Suppressor macrophage treated with lipopolysaccharide for 4 hours (primary cell): Measurements from ENCODE around the gene CCNT2.
"Not testable (repeated sequence)": the region's sequence is repeated elsewhere in the genome, so short reads cannot be mapped to it uniquely, and the experiment has no call there.

Experiments used
- DNase-seq: peaks from one replicate; pipeline ENCODE4 v3.0.0-alpha.2; 2020

CCNT2 gene

DNA sequence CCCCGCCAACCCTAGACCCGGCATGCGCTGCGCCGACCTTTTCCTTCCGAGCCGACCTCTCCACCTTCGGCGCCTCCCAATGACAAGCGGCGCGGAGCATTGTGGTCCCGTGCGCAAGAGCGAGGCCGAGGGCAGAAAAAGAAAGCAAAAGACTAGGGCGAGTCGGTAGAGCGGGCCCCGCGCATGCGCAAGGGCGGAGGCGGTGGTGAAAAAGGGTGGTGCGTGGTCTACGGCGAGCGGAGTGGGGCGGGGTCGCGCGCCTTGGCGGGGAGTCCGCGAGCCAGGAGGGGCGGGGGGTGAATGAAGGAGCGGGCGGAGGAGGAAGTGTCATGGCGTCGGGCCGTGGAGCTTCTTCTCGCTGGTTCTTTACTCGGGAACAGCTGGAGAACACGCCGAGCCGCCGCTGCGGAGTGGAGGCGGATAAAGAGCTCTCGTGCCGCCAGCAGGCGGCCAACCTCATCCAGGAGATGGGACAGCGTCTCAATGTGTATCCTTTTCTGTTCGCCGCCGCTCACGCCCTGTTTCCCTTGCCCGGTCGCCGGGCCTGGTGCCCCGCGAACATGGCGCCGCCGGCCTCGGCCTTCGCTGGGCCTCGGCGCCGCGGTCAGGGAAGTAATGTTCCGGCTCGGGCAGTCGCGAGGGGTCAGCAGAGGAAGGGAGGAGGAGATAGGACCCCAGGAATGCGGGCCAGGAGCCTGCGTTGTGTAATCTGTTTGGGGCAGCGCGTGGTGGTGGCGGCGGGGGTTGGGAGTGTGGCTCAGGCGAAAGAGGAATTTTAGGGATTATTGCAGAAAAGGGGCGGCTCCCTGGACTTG is at the start of gene CCNT2:
Gene CCNT2, plus strand, starts transcription at position 297 of the 815 bp plus-strand sequence. Its CDS starts 33 bp downstream, at position 330.
- DNase-seq: peak; percentile 100

DNA sequence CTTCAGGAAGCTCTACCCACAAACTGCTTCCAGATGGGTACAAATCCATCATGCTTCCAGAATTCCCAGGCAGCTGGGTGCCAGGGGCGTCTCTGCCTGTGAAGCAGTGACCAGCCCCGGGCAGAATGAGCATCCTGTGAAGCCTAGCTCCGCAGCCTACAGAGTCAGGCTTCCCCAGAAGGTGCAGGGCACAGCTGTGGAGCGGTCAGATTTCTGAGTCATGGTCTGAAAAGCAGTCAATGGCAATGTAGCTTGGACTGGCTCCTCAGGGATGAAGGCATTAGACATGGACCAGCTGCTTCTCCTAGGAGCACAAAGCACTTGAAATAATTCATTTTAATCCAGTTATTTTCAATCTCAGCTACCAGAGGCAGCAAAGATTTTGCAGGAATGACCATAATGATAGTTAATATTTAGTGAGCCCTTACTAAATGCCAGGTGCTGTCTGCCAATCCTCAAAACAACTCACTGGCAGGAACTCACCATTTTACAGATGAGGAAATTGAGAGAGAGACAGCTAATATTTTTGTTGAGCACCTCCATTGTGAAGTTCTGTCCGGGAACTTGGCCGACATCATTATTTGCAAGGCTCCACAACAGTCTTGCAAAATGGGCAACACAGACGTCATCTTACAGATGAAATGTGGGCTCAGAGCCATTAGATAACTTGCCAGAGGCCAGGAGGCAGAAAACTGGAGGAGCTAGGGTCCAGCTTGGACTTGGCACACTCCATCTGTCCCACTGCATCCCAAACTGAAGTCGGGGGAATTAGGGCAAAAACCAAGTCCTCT is 48.5 kb upstream of the CCNT2 start:
- DNase-seq: no peak

DNA sequence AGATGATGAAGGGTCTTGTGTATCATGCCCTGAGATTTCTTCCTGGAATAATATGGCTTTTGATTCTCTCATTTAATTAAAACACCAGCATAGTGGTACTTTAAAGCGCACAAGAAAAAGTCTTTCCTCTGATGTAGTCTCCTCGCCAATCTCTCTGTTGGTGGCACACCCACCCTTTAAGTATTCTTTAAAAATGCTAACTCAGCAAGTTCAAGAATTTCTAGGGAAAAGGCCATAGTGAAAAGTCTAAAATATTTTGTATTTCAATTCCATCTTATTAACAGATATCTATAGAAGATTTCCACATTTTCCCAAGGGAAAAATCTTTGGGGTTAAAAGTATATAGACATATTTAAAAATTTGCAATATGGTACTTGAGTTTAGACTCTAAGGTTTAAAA is 45.5 kb upstream of the CCNT2 start:
- DNase-seq: no peak

DNA sequence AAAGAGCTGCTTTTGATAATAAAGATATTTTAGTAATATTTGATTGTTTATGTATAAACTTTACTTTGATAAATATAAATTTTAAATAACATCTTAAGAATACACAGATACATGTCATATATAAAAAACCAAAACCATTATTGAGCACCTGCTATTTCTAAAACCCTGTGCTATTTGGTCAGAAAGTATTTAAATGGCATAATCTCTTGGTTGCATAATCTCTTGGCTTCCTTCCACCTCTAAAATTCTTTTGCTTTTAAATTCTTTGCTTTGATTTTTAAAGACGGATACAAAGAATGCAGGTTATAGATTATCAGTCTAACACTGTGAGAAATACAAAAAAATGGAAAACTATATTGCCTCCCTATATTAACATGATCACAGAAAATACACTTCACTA is 43.3 kb upstream of the CCNT2 start:
- no peak for DNase-seq

DNA sequence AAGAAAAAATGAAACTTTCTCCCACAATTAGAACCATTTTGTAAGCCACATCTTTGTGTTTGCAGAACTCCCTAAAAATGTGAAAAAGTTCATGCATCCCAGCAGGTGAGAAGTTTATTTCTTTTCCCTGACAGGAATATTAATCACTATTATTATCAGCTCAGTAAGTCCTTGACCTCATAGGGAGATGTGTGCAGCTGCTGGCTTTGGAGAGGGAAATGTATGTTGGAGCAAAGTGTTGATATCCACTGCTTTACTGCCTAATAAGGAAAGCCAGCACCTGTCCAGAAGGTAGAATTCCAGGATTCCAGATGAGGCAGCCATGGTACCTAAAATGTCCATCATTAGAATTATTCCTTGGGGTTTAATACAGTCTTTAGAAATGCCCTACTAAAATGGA is 35.8 kb upstream of the CCNT2 start:
- DNase-seq: no peak

DNA sequence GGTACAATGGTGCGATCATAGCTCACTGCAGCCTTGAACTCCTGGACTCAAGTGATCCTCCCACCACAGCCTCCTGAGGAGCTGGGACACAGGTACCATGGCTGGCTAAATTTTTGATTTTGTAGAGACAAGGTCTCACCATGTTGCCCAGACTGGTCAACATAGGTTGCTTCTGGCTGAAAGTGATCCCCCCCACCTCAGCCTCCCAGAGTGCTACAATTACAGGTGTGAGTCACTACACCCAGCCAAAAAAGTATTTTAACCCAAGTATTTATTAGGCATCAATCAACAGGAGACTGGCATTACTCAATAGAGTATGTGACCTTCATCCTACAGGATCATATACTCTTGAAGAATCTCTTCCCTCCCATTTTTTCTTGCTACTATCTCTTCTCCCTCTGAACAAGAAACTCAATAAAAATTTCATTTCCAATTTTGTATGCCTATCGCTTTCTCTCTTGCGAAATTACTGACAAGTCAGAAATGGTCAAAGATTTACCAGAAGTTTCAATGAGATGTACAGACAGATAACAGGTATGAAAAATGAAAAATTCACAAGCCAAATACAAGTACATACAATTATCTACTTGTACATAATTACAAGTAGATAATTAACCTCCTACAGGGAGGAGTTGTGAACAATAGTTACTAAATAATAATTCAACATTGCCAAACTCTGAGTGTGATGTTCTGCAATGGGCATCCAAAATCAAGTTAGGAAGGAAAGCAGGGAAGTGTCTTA is 34.9 kb upstream of the CCNT2 start:
- no peak for DNase-seq

DNA sequence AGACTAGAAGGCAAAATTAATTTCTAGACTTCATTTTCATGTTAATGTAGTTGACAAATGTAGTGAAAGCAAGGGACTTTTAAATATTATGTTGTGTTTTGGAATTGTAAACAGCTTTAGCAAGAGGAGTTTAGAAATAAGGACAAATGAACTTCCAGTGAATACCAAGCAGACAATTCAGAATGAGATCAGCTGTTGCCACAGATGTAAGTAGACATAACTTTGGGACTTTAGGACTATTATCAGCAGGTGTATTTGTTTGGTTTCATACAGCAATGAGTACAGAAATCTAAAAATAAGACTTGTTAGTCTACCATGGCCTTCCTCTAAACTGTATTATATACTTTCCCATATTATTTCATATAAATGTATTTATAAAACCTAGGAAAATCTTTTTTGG is 34.2 kb upstream of the CCNT2 start:
- no peak for DNase-seq

DNA sequence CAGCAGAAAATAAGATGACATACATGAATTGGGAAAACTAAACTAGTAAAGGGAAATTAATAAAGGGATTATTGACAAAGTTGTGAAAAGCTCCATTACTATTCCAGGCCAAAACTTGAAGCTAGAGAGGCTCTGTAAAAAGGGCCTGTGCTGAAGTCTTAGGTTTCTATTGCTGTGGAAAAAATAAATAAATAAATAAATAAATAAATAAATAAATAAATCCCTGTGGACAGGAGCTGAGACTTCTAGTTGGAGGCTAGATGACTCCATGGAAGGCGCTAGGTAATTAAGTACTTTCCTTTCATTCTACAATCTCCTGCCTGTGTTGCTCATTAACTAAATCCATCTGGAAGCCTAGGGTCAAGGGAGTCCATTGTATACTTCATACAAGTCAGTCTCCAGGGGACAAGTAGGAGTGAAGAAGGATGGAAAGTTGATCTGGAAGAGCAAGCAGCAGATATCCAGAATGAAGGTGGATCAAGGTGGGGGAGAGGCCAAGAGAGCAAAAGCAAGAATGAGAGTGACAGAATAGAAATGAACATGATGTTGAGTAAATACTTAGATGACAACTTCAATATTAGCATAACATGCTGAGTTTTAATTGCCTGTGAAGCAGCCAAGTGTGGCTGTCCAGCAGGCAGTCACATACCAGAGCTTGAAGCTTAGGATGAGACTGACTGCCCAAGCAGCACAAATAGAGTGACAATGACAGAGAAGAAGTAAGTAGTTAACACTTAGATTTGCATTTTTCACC is 26.2 kb upstream of the CCNT2 start:
- no peak for DNase-seq

DNA sequence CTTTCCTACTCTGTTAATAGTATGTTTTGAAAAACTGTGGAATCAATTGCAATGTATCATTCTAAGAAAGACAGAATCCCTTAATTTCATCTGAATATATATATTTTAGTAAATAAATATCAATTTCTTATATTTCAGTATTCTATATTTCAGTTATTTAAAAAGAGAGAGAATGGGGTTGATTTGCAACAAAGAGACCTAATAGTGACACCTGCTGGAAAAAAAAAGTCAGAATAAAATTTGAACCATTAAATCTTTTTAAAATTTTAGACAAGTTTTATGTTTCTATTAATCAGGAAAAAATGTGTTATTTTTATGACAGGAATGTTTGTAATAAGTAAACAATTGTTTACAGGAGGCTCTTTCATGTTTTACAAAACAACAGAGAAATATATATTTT is 20.7 kb upstream of the CCNT2 start:
- peak; percentile 45 for DNase-seq

DNA sequence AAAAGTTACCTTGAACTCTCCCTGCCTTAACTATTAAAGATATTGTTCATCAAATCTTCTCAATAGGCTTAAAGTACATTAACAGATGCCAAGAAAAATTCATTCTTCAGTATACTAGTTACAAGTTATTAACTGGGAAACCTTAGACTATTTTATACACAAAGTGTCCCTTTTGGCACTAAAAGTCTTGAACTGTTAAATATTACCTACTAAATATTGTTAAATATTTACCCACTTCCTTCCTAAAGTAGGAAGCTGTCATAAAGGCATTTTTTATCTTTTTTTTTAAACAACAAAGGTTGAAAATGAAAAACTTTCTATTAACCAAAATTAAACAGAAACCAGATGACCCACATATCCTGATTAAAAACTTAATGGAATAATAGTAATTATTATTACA is 19.4 kb upstream of the CCNT2 start:
- DNase-seq: no peak

DNA sequence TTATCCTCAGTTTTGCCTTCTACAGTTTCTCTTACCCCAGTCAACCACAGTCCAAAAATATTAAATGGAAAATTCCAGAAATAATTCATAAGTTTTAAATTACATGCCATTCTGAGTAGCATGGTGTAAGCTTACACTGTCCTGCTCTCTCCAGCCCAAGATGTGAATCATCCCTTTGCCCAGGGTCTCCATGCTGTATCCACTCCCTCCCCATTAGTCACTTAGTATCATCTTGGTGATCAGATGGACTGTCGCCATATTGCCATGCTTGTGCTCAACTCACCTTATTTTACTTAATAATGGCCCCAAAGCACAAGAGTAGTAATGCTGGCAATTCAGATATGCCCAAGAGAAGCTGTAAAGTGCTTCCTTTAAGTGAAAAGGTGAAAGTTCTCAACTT is 18.5 kb upstream of the CCNT2 start:
- no peak for DNase-seq

DNA sequence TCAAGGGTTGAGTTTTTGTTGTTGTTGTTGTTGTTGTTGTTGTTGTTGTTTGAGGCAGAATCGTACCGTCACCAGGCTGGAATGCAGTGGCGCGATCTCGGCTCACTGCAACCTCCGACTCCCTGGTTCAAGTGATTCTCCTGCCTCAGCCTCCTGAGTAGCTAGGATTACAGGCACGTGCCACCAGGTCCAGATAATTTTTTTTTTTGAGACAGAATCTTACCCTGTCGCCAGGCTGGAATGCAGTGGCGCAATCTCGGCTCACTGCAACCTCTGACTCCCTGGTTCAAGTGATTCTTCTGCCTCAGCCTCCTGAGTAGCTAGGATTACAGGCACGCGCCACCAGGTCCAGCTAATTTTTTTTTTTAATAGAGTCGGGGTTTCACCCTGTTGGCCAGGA is 14.9 kb upstream of the CCNT2 start:
- DNase-seq: not testable (repeated sequence)

DNA sequence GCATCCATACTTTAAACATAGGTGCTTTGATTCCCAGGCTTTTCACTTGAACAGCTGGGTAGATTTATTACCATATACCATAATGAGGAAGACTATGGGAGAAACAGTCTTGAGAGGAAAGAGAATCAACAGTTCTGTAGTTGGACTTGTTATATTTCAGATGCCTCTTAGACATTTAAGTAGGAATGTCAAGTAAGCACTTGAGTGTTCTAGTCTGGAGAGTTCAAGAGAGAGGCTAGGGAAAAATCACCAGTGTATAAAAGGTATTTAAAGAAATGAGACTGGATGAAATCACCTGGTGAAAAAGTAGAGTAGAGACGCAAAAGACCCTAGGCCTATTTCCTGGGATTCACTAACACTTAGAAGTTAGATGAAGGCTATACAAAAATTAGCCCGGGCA is 13.5 kb upstream of the CCNT2 start:
- DNase-seq: no peak

DNA sequence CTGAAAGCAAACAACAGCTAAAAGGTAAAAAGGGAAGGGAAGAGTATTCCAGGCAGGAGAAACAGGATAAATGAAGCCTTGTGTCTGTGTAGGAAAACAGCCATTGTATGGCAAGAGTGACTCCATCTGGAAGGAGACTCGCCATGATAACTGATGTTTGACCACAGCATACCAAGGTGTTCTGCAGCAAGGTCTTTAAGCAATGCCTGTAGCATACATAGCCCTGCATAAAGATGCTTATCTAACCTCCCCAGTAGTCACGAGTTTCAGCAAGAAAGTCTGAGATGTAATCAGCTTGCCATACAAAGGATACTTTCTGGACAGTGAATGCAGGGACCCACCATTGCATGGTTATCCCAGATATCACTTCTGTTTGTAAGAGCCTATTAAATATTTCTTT is 11.9 kb upstream of the CCNT2 start:
- DNase-seq: no peak

DNA sequence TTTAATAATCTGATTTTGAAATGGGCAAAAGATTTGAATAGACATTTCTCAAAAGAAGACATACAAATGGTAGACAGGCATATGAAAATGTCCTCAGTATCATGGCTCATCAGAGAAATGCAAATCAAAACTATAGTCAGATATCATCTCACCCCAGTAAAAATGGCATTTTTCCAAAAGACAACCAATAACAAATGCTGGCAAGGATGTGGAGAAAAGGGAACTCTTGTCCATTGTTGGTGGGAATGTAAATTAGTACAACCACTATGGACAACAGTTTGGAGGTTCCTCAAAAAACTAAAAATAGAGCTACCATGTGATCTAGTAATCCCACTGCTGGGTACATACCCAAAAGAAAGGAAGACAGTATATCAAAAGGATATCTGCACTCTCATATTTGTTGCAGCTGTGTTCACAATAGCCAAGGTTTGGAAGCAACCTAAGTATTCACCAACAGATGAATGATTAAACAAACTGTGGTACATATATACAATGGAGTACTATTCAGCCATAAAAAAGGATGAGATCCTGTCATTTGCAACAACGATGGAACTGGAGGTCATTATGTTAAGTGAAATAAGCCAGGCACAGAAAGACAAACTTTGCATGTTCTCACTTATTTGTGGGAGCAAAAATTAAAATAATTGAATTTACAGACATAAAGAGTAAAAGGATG is 11.0 kb upstream of the CCNT2 start:
- not testable (repeated sequence) for DNase-seq

DNA sequence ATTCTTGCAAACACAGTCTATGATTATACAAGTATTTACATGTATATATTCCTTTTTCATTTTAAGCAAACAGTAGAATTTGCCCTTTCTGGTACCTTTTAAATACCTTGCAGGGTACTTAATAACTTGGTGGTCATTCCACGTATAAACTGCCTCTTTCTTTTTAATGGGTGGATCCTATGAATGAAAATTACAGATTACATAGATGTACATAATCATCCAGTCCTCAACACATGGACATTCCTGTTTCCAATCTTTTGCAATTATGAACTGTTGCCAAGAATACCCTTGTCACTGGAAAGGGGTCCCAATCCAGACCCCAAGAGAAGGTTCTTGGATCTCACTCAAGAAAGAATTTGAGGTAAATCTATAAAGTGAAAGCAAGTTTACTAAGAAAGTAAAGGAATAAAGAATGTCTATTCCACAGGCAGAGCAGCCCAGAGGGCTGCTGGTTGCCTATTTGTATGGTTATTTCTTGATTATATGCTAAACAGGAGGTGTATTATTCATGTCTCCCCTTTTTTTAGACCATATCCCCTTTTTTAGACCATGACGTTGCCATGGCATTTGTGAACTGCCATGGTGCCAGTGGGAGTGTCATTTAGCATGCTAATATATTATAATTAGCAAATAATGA is 7.7 kb upstream of the CCNT2 start:
- DNase-seq: no peak

DNA sequence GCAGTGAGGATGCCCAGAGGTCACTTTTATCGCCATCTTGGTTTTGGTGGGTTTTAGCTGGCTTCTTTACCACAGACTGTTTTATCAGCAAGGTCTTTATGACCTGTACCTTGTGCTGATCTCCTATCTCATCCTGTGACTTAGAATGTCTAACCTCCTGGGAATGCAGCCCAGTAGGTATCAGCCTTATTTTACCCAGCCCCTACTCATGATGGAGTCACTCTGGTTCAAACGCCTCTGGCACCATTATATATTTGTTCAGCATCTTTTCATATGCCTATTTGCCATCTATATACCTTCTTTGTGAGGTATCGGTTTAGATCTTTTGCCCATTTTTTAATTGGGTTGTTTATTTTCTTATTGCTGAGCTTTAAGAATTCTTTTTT is 7.2 kb upstream of the CCNT2 start:
- DNase-seq: no peak

DNA sequence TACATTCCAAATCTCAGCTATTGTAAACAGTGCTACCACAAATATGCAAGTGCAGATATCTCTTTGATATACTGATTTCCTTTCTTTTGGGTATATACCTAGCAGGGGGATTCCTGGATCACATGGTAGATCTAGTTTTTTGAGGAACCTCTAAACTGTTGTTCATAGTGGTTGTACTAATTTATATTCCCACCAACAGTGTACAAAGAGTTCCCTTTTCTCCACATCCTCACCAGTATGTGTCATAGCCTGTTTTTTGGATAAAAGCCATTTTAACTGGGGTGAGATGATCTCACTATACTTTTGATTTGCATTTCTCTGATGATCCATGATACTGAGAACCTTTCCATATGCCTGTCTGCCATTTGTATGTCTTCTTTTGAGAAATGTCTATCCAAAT is 6.3 kb upstream of the CCNT2 start:
- peak; percentile 81 for DNase-seq

DNA sequence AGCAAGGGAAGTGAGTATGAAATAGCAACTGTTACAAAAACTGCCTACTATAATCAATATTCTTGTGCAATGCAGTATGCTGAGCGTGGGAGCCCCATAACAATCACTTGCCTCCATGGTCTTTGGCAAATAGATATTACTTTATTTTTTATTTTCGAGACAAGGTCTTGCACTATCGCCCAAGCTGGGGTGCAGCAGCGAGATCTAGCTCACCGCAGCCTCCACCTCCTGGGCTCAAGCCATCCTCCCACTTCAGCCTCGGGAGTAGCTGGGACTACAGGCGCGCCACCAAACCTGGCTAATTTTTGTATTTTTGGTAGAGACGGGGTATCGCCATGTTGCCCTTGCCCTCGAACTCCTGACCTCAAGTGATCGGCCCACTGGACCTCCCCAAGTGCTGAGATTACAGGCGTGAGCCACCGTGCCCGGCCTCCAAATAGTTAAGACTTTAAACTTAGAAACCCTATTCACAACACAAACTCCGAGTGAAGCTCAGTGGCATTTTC is 1.2 kb upstream of the CCNT2 start:
- DNase-seq: no peak

DNA sequence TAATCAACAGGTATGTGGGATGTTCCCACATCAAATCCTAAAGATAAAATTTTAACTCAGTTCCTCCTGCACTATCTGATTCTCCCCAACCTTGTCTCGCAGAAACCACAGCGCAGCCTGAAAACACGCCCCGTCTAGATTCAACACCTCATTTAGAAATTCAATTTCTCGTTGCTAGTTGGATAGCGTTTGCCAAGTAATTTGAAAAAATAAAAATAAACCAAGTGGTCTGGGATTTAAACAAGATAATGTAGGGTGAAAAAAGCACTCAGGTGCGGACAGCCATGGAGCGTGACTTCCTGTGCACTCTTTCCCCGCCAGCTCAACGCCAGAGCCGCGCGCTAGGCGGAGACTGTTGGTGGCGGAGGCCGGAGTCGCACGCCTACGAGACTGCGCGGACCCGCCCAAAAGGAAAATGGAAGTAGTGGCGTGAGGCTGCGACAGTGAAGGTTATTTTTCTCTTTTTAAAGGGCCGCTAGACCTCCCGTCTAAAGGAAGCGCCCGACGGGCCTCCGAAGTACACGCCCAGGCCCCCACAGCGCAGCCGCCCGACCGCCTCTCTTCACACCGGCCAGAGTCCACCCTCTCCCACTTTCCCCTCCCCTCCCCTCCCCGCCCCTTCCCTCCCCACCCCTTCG is 615 bp upstream of the CCNT2 start:
- DNase-seq: no peak
